Bronchial epithelial cell (primary cell): ENCODE data around the gene LBX2. TPM values are rescaled to one million over a fixed set of nuclear protein-coding genes. Genes with fewer than 3 reads are reported as not detected.

Experiments
- DNase-seq: peaks from one replicate; pipeline ENCODE4 v3.0.0-alpha.2; 2010; ENCODE audit warnings: low read depth
- FAIRE-seq: peaks from 2 replicates; lab custom pipeline; 2011; peaks lifted over from hg19 to GRCh38; lab: Jason Lieb, UNC
- H3K27me3 ChIP-seq: 2 replicates; pipeline ENCODE4 v1.5.1; 2011; ENCODE audit warnings: low read length; ENCODE audit not compliant: control insufficient read depth, insufficient read depth
- H3K36me3 ChIP-seq: 2 replicates; pipeline ENCODE4 v1.5.1; 2011; ENCODE audit warnings: low read length; ENCODE audit not compliant: control insufficient read depth, insufficient read depth
- H3K4me3 ChIP-seq: 2 replicates; pipeline ENCODE4 v1.5.1; 2011; ENCODE audit warnings: mild to moderate bottlenecking, low read depth, low read length, control low read depth
- total RNA-seq: library from RNA; depleted of rRNA; stranded (reverse); fragments of >200 nt; gene quantifications from 2 replicates; pipeline ENCODE4 v1.2.1, GENCODE V29; 2014
- TF ChIP-seq, protein P1 (sequence below): IDR thresholded peaks from 2 replicates; pipeline ENCODE4 v1.5.1; 2011; ENCODE audit warnings: mild to moderate bottlenecking, moderate library complexity, low read length, control low read depth, inconsistent platforms; ENCODE audit not compliant: insufficient read depth, severe bottlenecking

LBX2 gene
- total RNA-seq, 1 donor from 2014 or later: 0.53 TPM

DNA sequence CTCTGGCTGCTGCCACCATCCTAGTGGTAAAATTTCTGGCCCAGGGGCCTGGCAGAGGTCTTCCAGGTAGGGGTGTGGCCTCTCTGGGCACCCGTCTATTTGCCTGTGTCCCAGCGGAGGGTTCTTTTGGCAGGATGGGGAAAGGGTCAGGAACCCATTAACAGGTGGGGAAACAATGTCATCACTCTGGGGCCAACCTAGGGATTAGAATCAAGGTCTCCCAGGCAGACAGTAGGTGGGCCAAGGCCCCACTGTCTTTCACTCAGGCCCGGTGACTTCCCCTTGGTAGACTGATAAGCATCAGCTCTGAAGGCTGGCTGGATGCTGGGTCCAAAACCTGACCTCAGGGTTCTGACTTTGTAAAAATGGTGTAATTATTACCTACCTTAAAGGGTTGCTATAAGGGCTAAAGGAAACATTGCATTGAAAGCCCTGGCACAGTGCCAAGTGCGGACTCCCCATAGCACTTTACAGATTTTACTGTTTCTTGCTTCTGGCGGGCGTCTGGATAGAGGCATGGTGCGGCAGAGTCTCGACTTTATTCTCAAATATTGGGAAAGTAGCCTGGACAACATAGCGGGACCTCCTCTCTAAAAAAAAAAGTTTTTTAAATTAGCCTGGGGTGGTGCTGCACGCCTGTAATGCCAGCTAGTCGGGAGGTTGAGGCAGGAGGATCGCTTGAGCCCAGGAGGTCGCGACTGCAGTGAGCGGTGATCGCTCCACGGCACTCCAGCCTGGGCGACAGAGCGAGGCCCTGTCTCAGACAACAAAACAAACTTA is 2.2 kb downstream of the LBX2 start:
- H3K27me3 ChIP-seq: peaks cover 9% of the 10 kb centered on the region
- no peak overlapping the region for H3K4me3 ChIP-seq
- TF ChIP-seq, protein P1, sequence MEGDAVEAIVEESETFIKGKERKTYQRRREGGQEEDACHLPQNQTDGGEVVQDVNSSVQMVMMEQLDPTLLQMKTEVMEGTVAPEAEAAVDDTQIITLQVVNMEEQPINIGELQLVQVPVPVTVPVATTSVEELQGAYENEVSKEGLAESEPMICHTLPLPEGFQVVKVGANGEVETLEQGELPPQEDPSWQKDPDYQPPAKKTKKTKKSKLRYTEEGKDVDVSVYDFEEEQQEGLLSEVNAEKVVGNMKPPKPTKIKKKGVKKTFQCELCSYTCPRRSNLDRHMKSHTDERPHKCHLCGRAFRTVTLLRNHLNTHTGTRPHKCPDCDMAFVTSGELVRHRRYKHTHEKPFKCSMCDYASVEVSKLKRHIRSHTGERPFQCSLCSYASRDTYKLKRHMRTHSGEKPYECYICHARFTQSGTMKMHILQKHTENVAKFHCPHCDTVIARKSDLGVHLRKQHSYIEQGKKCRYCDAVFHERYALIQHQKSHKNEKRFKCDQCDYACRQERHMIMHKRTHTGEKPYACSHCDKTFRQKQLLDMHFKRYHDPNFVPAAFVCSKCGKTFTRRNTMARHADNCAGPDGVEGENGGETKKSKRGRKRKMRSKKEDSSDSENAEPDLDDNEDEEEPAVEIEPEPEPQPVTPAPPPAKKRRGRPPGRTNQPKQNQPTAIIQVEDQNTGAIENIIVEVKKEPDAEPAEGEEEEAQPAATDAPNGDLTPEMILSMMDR: no peak
- H3K36me3 ChIP-seq: peaks cover 1% of the 10 kb centered on the region
- DNase-seq: no peak
- no peak for FAIRE-seq

DNA sequence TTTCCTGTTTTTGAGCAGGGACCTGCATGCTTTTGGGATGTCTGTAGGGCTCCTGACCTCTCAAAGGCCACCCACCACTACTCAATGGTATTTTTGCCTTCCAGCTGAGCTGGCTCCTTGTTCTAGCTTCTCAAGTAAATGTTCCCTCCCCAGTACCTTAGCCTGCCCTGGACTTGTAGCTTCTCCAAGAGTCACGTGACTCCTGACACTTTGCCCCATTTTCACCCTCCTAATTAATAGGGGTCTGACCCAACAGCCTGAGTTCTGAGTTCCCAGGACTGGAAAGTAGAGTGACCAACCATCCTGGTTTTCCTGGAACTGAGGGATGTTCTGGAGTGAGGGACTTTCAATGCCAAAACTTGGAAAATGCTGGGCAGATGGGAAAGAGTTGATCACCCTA is 4.0 kb downstream of the LBX2 start:
- no peak for FAIRE-seq

DNA sequence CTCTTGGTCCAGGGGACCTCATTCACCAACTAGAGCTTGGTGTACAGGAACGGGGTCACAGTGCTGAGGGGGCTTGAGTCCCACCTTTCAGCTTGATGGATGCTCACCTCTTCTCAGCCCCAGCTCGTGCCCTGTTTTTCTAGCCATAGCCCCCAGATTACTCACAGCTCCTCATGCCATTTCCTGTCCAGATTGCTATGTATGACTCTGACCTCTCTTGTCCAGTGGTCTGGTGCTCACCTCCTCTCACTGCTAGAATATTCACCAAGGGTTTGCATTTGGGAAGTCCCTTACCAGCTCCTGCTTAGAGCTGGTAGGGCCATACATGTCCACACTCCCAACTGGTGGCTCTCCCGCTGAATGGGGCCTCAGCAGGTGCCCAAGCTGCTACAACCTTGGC is 5.9 kb downstream of the LBX2 start:
- Histone ChIP-seq H3K27me3 (peaks cover under 1% of the 10 kb centered on the region), H3K4me3 (no peak overlapping the region), H3K36me3 (peaks cover 14% of the 10 kb centered on the region)
- FAIRE-seq (no peak), DNase-seq (no peak)
- TF ChIP-seq, protein P1: no peak

More for the DNA sequence above, 4.0 kb downstream of the LBX2 start:
- no peak for DNase-seq
- H3K27me3 ChIP-seq: peaks cover 9% of the 10 kb centered on the region
- H3K36me3 ChIP-seq: peaks cover 14% of the 10 kb centered on the region
- no peak overlapping the region for H3K4me3 ChIP-seq
- TF ChIP-seq, protein P1: no peak

DNA sequence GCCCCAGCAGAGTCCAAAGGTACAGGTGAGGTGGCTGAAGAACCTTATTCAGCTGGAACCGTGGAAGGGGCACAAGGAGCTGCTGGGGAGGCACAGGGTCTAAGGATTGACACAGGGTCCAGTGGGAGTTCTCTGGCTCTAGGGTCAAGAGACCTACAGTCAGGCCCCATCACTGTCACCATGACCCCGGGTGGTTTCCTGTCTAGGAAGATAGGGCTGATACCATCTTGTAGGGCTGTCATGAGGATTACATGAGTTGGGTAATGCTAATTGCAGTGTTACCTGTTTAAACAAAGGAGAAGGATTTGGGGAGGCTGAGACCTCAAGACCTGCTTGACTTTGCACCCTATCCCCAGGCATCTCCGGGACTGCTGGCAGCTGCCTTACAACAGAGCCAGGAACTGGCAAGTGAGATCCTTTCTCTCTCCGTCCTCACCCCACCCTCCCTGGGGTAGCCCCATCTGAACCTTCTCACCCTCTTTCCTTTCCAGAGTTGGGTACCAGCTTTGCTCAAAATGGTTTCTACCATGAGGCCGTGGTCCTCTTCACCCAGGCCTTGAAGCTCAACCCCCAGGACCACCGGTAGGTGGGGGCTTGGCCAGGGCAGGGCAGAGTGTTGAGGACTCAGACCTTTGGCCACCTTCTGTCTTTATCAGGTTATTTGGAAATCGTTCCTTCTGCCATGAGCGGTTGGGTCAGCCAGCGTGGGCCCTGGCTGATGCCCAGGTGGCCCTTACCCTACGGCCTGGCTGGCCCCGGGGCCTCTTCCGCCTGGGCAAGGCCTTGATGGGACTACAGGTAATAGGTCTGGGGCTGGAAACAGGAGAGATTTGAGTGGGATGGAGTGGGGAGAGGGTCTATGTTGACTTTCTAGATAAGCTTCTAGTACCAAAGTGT is 7.5 kb downstream of the LBX2 start:
- TF ChIP-seq, protein P1: no peak
- DNase-seq (no peak), FAIRE-seq (no peak)
- Histone ChIP-seq H3K36me3 (peaks cover 14% of the 10 kb centered on the region), H3K27me3 (no peaks in the 10 kb centered on the region), H3K4me3 (no peak overlapping the region)

DNA sequence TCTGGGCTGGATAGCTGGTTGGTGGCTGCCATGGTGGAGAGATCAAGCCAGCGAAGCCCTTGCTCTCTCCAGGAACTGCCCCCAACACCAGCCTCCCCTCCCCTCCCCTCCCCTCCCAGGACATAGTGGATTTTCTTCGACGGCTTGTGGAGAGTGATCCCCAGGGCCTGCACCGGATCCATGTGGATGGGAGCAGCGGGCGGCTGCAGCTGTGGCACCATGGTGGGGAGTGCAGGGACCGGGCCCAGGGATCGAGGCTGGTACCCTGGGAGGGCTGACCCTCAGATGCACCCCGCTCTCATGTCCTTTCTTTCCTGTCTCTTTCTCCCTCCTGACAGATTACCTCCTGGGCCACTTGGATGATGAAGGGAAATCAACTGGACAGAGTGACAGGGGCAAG is 9.5 kb downstream of the LBX2 start:
- H3K27me3 ChIP-seq: no peaks in the 10 kb centered on the region
- no peak overlapping the region for H3K4me3 ChIP-seq
- DNase-seq (no peak), FAIRE-seq (no peak)
- H3K36me3 ChIP-seq: peaks cover 15% of the 10 kb centered on the region
- TF ChIP-seq, protein P1: no peak
